ENCODE results near the gene SLC38A1. TPM values are rescaled to one million over a fixed set of nuclear protein-coding genes. Genes with fewer than 3 reads are reported as not detected.

The SLC38A1 gene
- total RNA-seq, 2 experiments from 2014 or later = 105 to 110 TPM

GRCh38 chr12:46282829-46283228 lies 14.0 kb upstream of the SLC38A1 start:
- H3K36me3 Mint-ChIP-seq (ENCODE audit: low read depth) = peaks cover 27% of the 10 kb centered on the region
- intact Hi-C loops (cut with micrococcal nuclease) = no loop called here
- H3K27me3 Mint-ChIP-seq (ENCODE audit: low read depth) = no peaks in the 10 kb centered on the region
- H3K9me3 Mint-ChIP-seq = peaks cover 41% of the 10 kb centered on the region
- no peak overlapping the region for H3K27ac Mint-ChIP-seq
- CTCF ChIA-PET = no interaction called here
- DNase-seq = no peak
- H3K4me1 Mint-ChIP-seq (ENCODE audit: low read depth) = no peaks in the 10 kb centered on the region
- H3K4me3 Mint-ChIP-seq = no peak overlapping the region

- intact Hi-C loops (cut with micrococcal nuclease) = no loop called here
- no peak overlapping the region for H3K27ac Mint-ChIP-seq
- H3K4me3 Mint-ChIP-seq = no peak overlapping the region
- no peaks in the 10 kb centered on the region for H3K27me3 Mint-ChIP-seq (ENCODE audit: low read depth)
- CTCF ChIA-PET = no interaction called here
- H3K9me3 Mint-ChIP-seq = no peaks in the 10 kb centered on the region
- H3K36me3 Mint-ChIP-seq (ENCODE audit: low read depth) = peaks cover 19% of the 10 kb centered on the region
- no peak for DNase-seq
- H3K4me1 Mint-ChIP-seq (ENCODE audit: low read depth) = peaks cover 17% of the 10 kb centered on the region
Observed at GRCh38 chr12:46276756-46277155, 7.9 kb upstream of the SLC38A1 start.

- DNase-seq = no peak
- intact Hi-C loops (cut with micrococcal nuclease) = loop anchor here (2.0 to 5.0 kb wide), 2 partner anchors 523 to 1540 kb away; no protein-coding TSS in a partner anchor
- no peaks in the 10 kb centered on the region for H3K9me3 Mint-ChIP-seq
- no peak overlapping the region for H3K4me3 Mint-ChIP-seq
- CTCF ChIA-PET = interaction anchor here (0.6 to 1.4 kb wide), 5 partner anchors 57 to 410 kb away, joined by 3 to 7 read pairs (median 3); no protein-coding TSS in a partner anchor
- H3K27ac Mint-ChIP-seq = no peak overlapping the region
- H3K27me3 Mint-ChIP-seq (ENCODE audit: low read depth) = no peaks in the 10 kb centered on the region
- peaks cover 31% of the 10 kb centered on the region for H3K4me1 Mint-ChIP-seq (ENCODE audit: low read depth)
- H3K36me3 Mint-ChIP-seq (ENCODE audit: low read depth) = peaks cover 24% of the 10 kb centered on the region
Observed at GRCh38 chr12:46271863-46272262, 3.0 kb upstream of the SLC38A1 start.

GRCh38 chr12:46269429-46270241 lies 792 bp upstream of the SLC38A1 start:
- peak; percentile 92 for DNase-seq
- CTCF ChIA-PET = interaction anchor here (0.5 to 1.9 kb wide), 5 partner anchors 29 to 287 kb away, joined by 3 to 7 read pairs (median 4); no protein-coding TSS in a partner anchor
- Mint-ChIP-seq H3K36me3 (ENCODE audit: low read depth) (peaks cover 13% of the 10 kb centered on the region), H3K27me3 (ENCODE audit: low read depth) (no peaks in the 10 kb centered on the region), H3K9me3 (no peaks in the 10 kb centered on the region), H3K27ac (no peak overlapping the region), H3K4me3 (no peak overlapping the region), H3K4me1 (ENCODE audit: low read depth) (peaks cover 31% of the 10 kb centered on the region)
- intact Hi-C loops (cut with micrococcal nuclease) = loop anchor here (1.0 to 5.0 kb wide), 15 partner anchors 54 to 1543 kb away; partner anchors contain the start of genes SCAF11 and SLC38A2

- intact Hi-C loops (cut with micrococcal nuclease) = loop anchor here (2.0 to 5.0 kb wide), 4 partner anchors 49 to 1124 kb away; no protein-coding TSS in a partner anchor
- Mint-ChIP-seq H3K4me1 (ENCODE audit: low read depth) (peaks cover 35% of the 10 kb centered on the region), H3K27me3 (ENCODE audit: low read depth) (no peaks in the 10 kb centered on the region), H3K36me3 (ENCODE audit: low read depth) (peaks cover 11% of the 10 kb centered on the region), H3K4me3 (no peak overlapping the region), H3K27ac (no peak overlapping the region), H3K9me3 (no peaks in the 10 kb centered on the region)
- peak; percentile 63 for DNase-seq
- CTCF ChIA-PET = interaction anchor here (0.9 kb wide), 1 partner anchor 50 kb away, joined by 3 read pairs; no protein-coding TSS in a partner anchor
Observed at GRCh38 chr12:46267825-46268582, 839 bp downstream of the SLC38A1 start.

- no peak for DNase-seq
- CTCF ChIA-PET = no interaction called here
Observed at GRCh38 chr12:46267575-46267824, 1.3 kb downstream of the SLC38A1 start.

GRCh38 chr12:46266869-46267574 lies 1.8 kb downstream of the SLC38A1 start:
- peaks cover 11% of the 10 kb centered on the region for H3K36me3 Mint-ChIP-seq (ENCODE audit: low read depth)
- no peaks in the 10 kb centered on the region for H3K27me3 Mint-ChIP-seq (ENCODE audit: low read depth)
- peaks cover 31% of the 10 kb centered on the region for H3K4me1 Mint-ChIP-seq (ENCODE audit: low read depth)
- intact Hi-C loops (cut with micrococcal nuclease) = loop anchor here (1.0 to 5.0 kb wide), 4 partner anchors 22 to 1125 kb away; no protein-coding TSS in a partner anchor
- CTCF ChIA-PET = interaction anchor here (0.7 to 0.8 kb wide), 2 partner anchors 35 to 951 kb away, joined by 3 read pairs; no protein-coding TSS in a partner anchor
- H3K9me3 Mint-ChIP-seq = no peaks in the 10 kb centered on the region
- H3K4me3 Mint-ChIP-seq = no peak overlapping the region
- DNase-seq = peak; percentile 76
- no peak overlapping the region for H3K27ac Mint-ChIP-seq

More at GRCh38 chr12:46267575-46267824, 1.3 kb downstream of the SLC38A1 start:
- intact Hi-C loops (cut with micrococcal nuclease) = loop anchor here (2.0 to 5.0 kb wide), 3 partner anchors 49 to 1125 kb away; no protein-coding TSS in a partner anchor
- no peak overlapping the region for H3K4me3 Mint-ChIP-seq
- H3K27ac Mint-ChIP-seq = no peak overlapping the region
- peaks cover 11% of the 10 kb centered on the region for H3K36me3 Mint-ChIP-seq (ENCODE audit: low read depth)
- H3K9me3 Mint-ChIP-seq = no peaks in the 10 kb centered on the region
- no peaks in the 10 kb centered on the region for H3K27me3 Mint-ChIP-seq (ENCODE audit: low read depth)
- peaks cover 36% of the 10 kb centered on the region for H3K4me1 Mint-ChIP-seq (ENCODE audit: low read depth)

- Mint-ChIP-seq H3K9me3 (no peaks in the 10 kb centered on the region), H3K27ac (no peak overlapping the region), H3K4me3 (no peak overlapping the region), H3K4me1 (ENCODE audit: low read depth) (peaks cover 25% of the 10 kb centered on the region), H3K36me3 (ENCODE audit: low read depth) (peaks cover 11% of the 10 kb centered on the region), H3K27me3 (ENCODE audit: low read depth) (no peaks in the 10 kb centered on the region)
- CTCF ChIA-PET = interaction anchor here (0.7 to 0.8 kb wide), 2 partner anchors 35 to 951 kb away, joined by 3 read pairs; no protein-coding TSS in a partner anchor
- intact Hi-C loops (cut with micrococcal nuclease) = loop anchor here (1.0 to 5.0 kb wide), 4 partner anchors 21 to 1126 kb away; no protein-coding TSS in a partner anchor
- peak; percentile 52 for DNase-seq
Observed at GRCh38 chr12:46266382-46266791, 2.5 kb downstream of the SLC38A1 start.

- intact Hi-C loops (cut with micrococcal nuclease) = loop anchor here (1.0 to 5.0 kb wide), 4 partner anchors 20 to 1127 kb away; no protein-coding TSS in a partner anchor
- H3K36me3 Mint-ChIP-seq (ENCODE audit: low read depth) = peaks cover 11% of the 10 kb centered on the region
- CTCF ChIA-PET = no interaction called here
- H3K4me1 Mint-ChIP-seq (ENCODE audit: low read depth) = peaks cover 18% of the 10 kb centered on the region
- no peaks in the 10 kb centered on the region for H3K9me3 Mint-ChIP-seq
- H3K4me3 Mint-ChIP-seq = no peak overlapping the region
- no peak overlapping the region for H3K27ac Mint-ChIP-seq
- no peak for DNase-seq
- no peaks in the 10 kb centered on the region for H3K27me3 Mint-ChIP-seq (ENCODE audit: low read depth)
Observed at GRCh38 chr12:46265734-46266133, 3.1 kb downstream of the SLC38A1 start.

- DNase-seq = no peak
- Mint-ChIP-seq H3K9me3 (no peaks in the 10 kb centered on the region), H3K4me3 (no peak overlapping the region), H3K27ac (no peak overlapping the region), H3K36me3 (ENCODE audit: low read depth) (peaks cover 11% of the 10 kb centered on the region), H3K27me3 (ENCODE audit: low read depth) (no peaks in the 10 kb centered on the region), H3K4me1 (ENCODE audit: low read depth) (peaks cover 15% of the 10 kb centered on the region)
- CTCF ChIA-PET = no interaction called here
- intact Hi-C loops (cut with micrococcal nuclease) = loop anchor here (5.0 kb wide), 2 partner anchors 942 to 1127 kb away; no protein-coding TSS in a partner anchor
Observed at GRCh38 chr12:46265102-46265501, 3.7 kb downstream of the SLC38A1 start.

GRCh38 chr12:46264057-46264456 lies 4.8 kb downstream of the SLC38A1 start:
- DNase-seq = no peak
- no peaks in the 10 kb centered on the region for H3K9me3 Mint-ChIP-seq
- intact Hi-C loops (cut with micrococcal nuclease) = no loop called here
- H3K36me3 Mint-ChIP-seq (ENCODE audit: low read depth) = peaks cover 9% of the 10 kb centered on the region
- H3K27me3 Mint-ChIP-seq (ENCODE audit: low read depth) = no peaks in the 10 kb centered on the region
- peak overlapping the region; percentile 57 for H3K27ac Mint-ChIP-seq
- H3K4me3 Mint-ChIP-seq = peak overlapping the region; percentile 19
- H3K4me1 Mint-ChIP-seq (ENCODE audit: low read depth) = peaks cover 16% of the 10 kb centered on the region
- CTCF ChIA-PET = interaction anchor here (1.0 to 1.3 kb wide), 2 partner anchors 39 to 47 kb away, joined by 3 to 7 read pairs; no protein-coding TSS in a partner anchor
